Neural crest cell (in vitro differentiated cells): Measurements from ENCODE around the gene ELOVL2. TPM values are rescaled to one million over a fixed set of nuclear protein-coding genes. Genes with fewer than 3 reads are reported as not detected.
A peak's percentile ranks its signal among the peaks of the same experiment; 100 is the strongest.

ENCODE experiments used
- DNase-seq: peaks from one replicate; pipeline ENCODE4 v3.0.0; 2021; ENCODE audit warnings: low read depth, mixed read lengths, low spot score
- H3K27ac Mint-ChIP-seq: one replicate; pipeline ENCODE4 v1.8.0; 2021; ENCODE audit warnings: mild to moderate bottlenecking, mixed read lengths; ENCODE audit not compliant: unreplicated experiment
- H3K27me3 Mint-ChIP-seq: 2 replicates; pipeline ENCODE4 v1.8.0; 2021; ENCODE audit warnings: low read depth, mild to moderate bottlenecking, mixed read lengths
- H3K36me3 Mint-ChIP-seq: 2 replicates; pipeline ENCODE4 v1.8.0; 2021; ENCODE audit warnings: low read depth, mild to moderate bottlenecking, mixed read lengths
- H3K4me1 Mint-ChIP-seq: 2 replicates; pipeline ENCODE4 v1.8.0; 2021; ENCODE audit warnings: mixed read lengths
- H3K4me3 Mint-ChIP-seq: one replicate; pipeline ENCODE4 v1.8.0; 2021; ENCODE audit warnings: mild to moderate bottlenecking, mixed read lengths
- H3K9me3 Mint-ChIP-seq: 2 replicates; pipeline ENCODE4 v1.8.0; 2021; ENCODE audit warnings: mixed read lengths
- total RNA-seq: library from RNA; stranded (reverse); gene quantifications from 2 replicates; pipeline ENCODE4 v1.2.1, GENCODE V29; 2021
- TF ChIP-seq, protein P1 (sequence below): fragments of 200-600 bp; sonication (generic); conservative IDR thresholded peaks from 2 replicates; pipeline ENCODE4 v1.5.0; 2021; ENCODE audit warnings: antibody characterized with exemption, mild to moderate bottlenecking

The ELOVL2 gene
- total RNA-seq, 1 donor from 2014 or later, result 12.8 TPM

GRCh38 chr6:11015102-11015501 is 29.0 kb downstream of the ELOVL2 start:
- TF ChIP-seq, protein P1, sequence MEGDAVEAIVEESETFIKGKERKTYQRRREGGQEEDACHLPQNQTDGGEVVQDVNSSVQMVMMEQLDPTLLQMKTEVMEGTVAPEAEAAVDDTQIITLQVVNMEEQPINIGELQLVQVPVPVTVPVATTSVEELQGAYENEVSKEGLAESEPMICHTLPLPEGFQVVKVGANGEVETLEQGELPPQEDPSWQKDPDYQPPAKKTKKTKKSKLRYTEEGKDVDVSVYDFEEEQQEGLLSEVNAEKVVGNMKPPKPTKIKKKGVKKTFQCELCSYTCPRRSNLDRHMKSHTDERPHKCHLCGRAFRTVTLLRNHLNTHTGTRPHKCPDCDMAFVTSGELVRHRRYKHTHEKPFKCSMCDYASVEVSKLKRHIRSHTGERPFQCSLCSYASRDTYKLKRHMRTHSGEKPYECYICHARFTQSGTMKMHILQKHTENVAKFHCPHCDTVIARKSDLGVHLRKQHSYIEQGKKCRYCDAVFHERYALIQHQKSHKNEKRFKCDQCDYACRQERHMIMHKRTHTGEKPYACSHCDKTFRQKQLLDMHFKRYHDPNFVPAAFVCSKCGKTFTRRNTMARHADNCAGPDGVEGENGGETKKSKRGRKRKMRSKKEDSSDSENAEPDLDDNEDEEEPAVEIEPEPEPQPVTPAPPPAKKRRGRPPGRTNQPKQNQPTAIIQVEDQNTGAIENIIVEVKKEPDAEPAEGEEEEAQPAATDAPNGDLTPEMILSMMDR, result no peak
- Mint-ChIP-seq H3K9me3 (no peaks in the 10 kb centered on the region), H3K27me3 (no peaks in the 10 kb centered on the region), H3K4me1 (no peaks in the 10 kb centered on the region), H3K36me3 (no peaks in the 10 kb centered on the region), H3K4me3 (no peak overlapping the region), H3K27ac (no peak overlapping the region)
- DNase-seq, result no peak

DNA sequence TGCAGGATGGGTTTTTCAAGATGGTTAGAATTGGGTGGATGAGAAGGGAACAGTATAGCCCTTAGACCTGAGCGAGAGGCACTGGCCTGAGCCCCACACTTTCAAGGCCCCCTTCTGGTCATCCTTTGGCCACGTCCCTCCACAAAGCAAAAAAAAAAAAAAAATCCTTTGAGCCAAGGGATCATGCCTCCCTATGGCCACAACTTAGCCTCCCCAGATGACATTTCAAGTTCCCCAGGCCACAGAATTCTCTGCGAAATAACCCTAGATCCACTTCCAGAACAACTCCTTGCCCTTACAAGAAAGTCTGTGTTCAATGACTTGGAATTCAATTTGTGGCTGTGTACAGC is 30.4 kb downstream of the ELOVL2 start:
- no peak overlapping the region for H3K27ac Mint-ChIP-seq
- H3K9me3 Mint-ChIP-seq, result no peaks in the 10 kb centered on the region
- TF ChIP-seq, protein P1, result no peak
- no peaks in the 10 kb centered on the region for H3K27me3 Mint-ChIP-seq
- DNase-seq, result no peak
- no peak overlapping the region for H3K4me3 Mint-ChIP-seq
- no peaks in the 10 kb centered on the region for H3K36me3 Mint-ChIP-seq
- no peaks in the 10 kb centered on the region for H3K4me1 Mint-ChIP-seq

DNA sequence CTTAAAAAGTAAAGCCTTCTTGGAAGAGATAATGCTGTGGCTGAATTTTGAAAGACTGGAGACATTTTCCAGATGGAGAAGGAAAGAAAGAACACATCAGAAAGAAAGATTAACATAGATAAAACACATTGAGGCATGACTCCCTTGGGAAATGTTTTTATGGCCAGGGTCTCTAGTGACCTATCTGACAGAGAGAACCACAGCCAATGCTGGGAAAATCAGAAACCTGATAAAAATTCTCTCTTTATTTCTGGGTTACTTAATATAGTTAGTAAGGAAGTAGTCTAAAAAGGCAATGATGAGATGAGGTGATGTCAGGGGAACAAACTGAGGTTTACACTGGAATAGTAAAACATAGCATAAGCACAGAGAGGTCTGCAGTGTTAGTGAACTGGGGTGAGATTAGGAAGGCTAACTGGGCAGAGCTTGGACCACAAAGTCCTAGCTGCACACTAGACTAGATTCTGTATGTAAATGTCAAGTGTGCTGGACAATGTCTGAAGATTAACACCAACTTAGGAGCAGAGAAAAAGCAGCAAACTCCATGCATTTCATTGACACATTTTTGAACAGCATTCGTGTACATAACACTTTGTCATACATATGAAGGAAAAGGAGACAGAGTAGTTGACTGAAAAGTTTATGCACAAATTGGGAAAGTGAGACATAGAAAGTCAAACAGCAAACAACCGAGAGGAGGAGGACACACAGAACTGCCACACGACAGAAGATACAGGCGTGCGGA is 31.0 kb downstream of the ELOVL2 start:
- Mint-ChIP-seq H3K36me3 (no peaks in the 10 kb centered on the region), H3K27ac (peak overlapping the region; percentile 27), H3K27me3 (no peaks in the 10 kb centered on the region), H3K9me3 (no peaks in the 10 kb centered on the region), H3K4me1 (no peaks in the 10 kb centered on the region), H3K4me3 (no peak overlapping the region)
- TF ChIP-seq, protein P1, result no peak
- no peak for DNase-seq

DNA sequence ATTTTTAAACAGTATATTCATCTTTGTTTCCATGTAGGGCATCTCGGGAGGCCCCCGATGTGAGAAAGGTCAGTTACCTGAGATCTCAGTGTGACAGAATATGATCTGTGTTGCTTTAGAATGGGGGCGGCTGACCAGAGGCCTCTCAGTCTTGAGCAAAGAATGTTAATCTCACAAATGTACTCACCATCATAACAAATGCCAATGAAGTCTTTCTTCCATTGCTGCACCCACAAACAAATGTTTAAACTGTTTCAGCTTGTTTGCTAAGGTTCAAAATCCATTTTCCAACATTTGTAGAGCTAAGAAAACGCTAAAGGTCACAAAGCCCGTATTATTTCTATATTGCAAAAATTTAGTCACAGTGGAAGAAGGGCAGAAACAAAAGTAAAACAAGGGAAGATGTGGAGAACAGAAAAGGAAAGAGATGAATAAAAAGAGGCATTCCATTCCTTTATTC is 31.8 kb downstream of the ELOVL2 start:
- no peaks in the 10 kb centered on the region for H3K9me3 Mint-ChIP-seq
- H3K27ac Mint-ChIP-seq, result no peak overlapping the region
- DNase-seq, result no peak
- TF ChIP-seq, protein P1, result no peak
- no peaks in the 10 kb centered on the region for H3K4me1 Mint-ChIP-seq
- H3K4me3 Mint-ChIP-seq, result no peak overlapping the region
- no peaks in the 10 kb centered on the region for H3K36me3 Mint-ChIP-seq
- no peaks in the 10 kb centered on the region for H3K27me3 Mint-ChIP-seq

- Mint-ChIP-seq H3K4me1 (no peaks in the 10 kb centered on the region), H3K27ac (no peak overlapping the region), H3K4me3 (no peak overlapping the region), H3K36me3 (no peaks in the 10 kb centered on the region), H3K9me3 (no peaks in the 10 kb centered on the region), H3K27me3 (no peaks in the 10 kb centered on the region)
- TF ChIP-seq, protein P1, result no peak
- DNase-seq, result no peak
Observed at GRCh38 chr6:11011787-11012234, 32.3 kb downstream of the ELOVL2 start.
